Mesothelial cell of epicardium (in vitro differentiated cells): ENCODE measurements around the gene ANKRD39. TPM values are rescaled to one million over a fixed set of nuclear protein-coding genes. Genes with fewer than 3 reads are reported as not detected.

Experiments used
- DNase-seq, 2 experiments: peaks; one replicate each; pipeline ENCODE4 v3.0.0; 2021; ENCODE audit warnings: low spot score in 2 of 2; ENCODE audit not compliant: unreplicated experiment in 2 of 2
- H3K27ac Mint-ChIP-seq: 2 replicates; pipeline ENCODE4 v1.8.0; 2021; ENCODE audit warnings: mixed read lengths
- H3K27me3 Mint-ChIP-seq: 2 replicates; pipeline ENCODE4 v1.8.0; 2021; ENCODE audit warnings: low read depth, mixed read lengths
- H3K36me3 Mint-ChIP-seq: 2 replicates; pipeline ENCODE4 v1.8.0; 2021; ENCODE audit warnings: mixed read lengths
- H3K4me1 Mint-ChIP-seq: 2 replicates; pipeline ENCODE4 v1.8.0; 2021; ENCODE audit warnings: mixed read lengths
- H3K4me3 Mint-ChIP-seq: 2 replicates; pipeline ENCODE4 v1.8.0; 2021; ENCODE audit warnings: mild to moderate bottlenecking, moderate library complexity, mixed read lengths
- H3K9me3 Mint-ChIP-seq: 2 replicates; pipeline ENCODE4 v1.8.0; 2021; ENCODE audit warnings: mixed read lengths
- CTCF ChIP-seq: fragments of 200-600 bp; sonication (generic); IDR thresholded peaks from one replicate; pipeline ENCODE4 v1.5.0; 2021; ENCODE audit warnings: antibody characterized with exemption; ENCODE audit not compliant: unreplicated experiment
- total RNA-seq: library from RNA; stranded (reverse); gene quantifications from 3 replicates; pipeline ENCODE4 v1.2.1, GENCODE V29; 2021

The ANKRD39 gene
- total RNA-seq, 1 donor from 2014 or later, result 17.4 TPM

- no peak overlapping the region for H3K27ac Mint-ChIP-seq
Measured at GRCh38 chr2:96810783-96811192, 47.0 kb downstream of the ANKRD39 start.

GRCh38 chr2:96809951-96810782, 47.6 kb downstream of the ANKRD39 start:
- H3K9me3 Mint-ChIP-seq, result no peaks in the 10 kb centered on the region
- peaks cover 20% of the 10 kb centered on the region for H3K36me3 Mint-ChIP-seq
- no peak overlapping the region for H3K4me3 Mint-ChIP-seq
- no peaks in the 10 kb centered on the region for H3K27me3 Mint-ChIP-seq
- TF ChIP-seq CTCF, result no peak
- no peak for DNase-seq
- H3K27ac Mint-ChIP-seq, result no peak overlapping the region
- H3K4me1 Mint-ChIP-seq, result peaks cover 4% of the 10 kb centered on the region

More at GRCh38 chr2:96810783-96811192, 47.0 kb downstream of the ANKRD39 start:
- no peak for TF ChIP-seq CTCF
- H3K4me1 Mint-ChIP-seq, result peaks cover 9% of the 10 kb centered on the region
- no peaks in the 10 kb centered on the region for H3K27me3 Mint-ChIP-seq
- H3K36me3 Mint-ChIP-seq, result peaks cover 20% of the 10 kb centered on the region
- no peaks in the 10 kb centered on the region for H3K9me3 Mint-ChIP-seq
- H3K4me3 Mint-ChIP-seq, result no peak overlapping the region
- DNase-seq, result no peak

- Mint-ChIP-seq H3K4me3 (no peak overlapping the region), H3K4me1 (no peaks in the 10 kb centered on the region), H3K27ac (no peak overlapping the region), H3K36me3 (peaks cover 22% of the 10 kb centered on the region), H3K27me3 (no peaks in the 10 kb centered on the region), H3K9me3 (no peaks in the 10 kb centered on the region)
- DNase-seq, result no peak
- no peak for TF ChIP-seq CTCF
Measured at GRCh38 chr2:96809216-96809882, 48.5 kb downstream of the ANKRD39 start.

GRCh38 chr2:96808176-96808837, 49.5 kb downstream of the ANKRD39 start:
- Mint-ChIP-seq H3K9me3 (no peaks in the 10 kb centered on the region), H3K27me3 (no peaks in the 10 kb centered on the region), H3K27ac (no peak overlapping the region), H3K4me1 (no peaks in the 10 kb centered on the region), H3K4me3 (no peak overlapping the region), H3K36me3 (peaks cover 24% of the 10 kb centered on the region)
- no peak for DNase-seq
- TF ChIP-seq CTCF, result no peak

GRCh38 chr2:96807127-96807471, 50.7 kb downstream of the ANKRD39 start:
- H3K4me1 Mint-ChIP-seq, result no peaks in the 10 kb centered on the region
- no peaks in the 10 kb centered on the region for H3K9me3 Mint-ChIP-seq
- TF ChIP-seq CTCF, result no peak
- H3K4me3 Mint-ChIP-seq, result no peak overlapping the region
- DNase-seq, result no peak
- no peak overlapping the region for H3K27ac Mint-ChIP-seq
- no peaks in the 10 kb centered on the region for H3K27me3 Mint-ChIP-seq
- H3K36me3 Mint-ChIP-seq, result peaks cover 22% of the 10 kb centered on the region
